GM18909 (cell line): ENCODE measurements around the gene LMNTD2.

ENCODE experiments used
- ATAC-seq: cut with Tn5 transposase; IDR thresholded peaks from one replicate; pipeline ENCODE4 v1.9.1; 2021; ENCODE audit warnings: mild to moderate bottlenecking; ENCODE audit not compliant: unreplicated experiment, poor library complexity

LMNTD2 gene

GRCh38 chr11:569158-569885 is 8.8 kb upstream of the LMNTD2 start:
- peak; percentile 3 for ATAC-seq

- ATAC-seq = peak; percentile 82
These were observed 8.0 kb upstream of the LMNTD2 start for GRCh38 chr11:568306-569157.

- peak; percentile 6 for ATAC-seq
These were observed 7.2 kb upstream of the LMNTD2 start for GRCh38 chr11:567629-568292.

GRCh38 chr11:567011-567628 is 6.6 kb upstream of the LMNTD2 start:
- no peak for ATAC-seq

- ATAC-seq = no peak
These were observed 5.5 kb upstream of the LMNTD2 start for GRCh38 chr11:565921-566509.

- ATAC-seq = no peak
These were observed 3.5 kb upstream of the LMNTD2 start for GRCh38 chr11:563812-564578.

GRCh38 chr11:563066-563811 is 2.7 kb upstream of the LMNTD2 start:
- ATAC-seq = no peak

- ATAC-seq = no peak
These were observed 1.6 kb upstream of the LMNTD2 start for GRCh38 chr11:562046-562645.

- ATAC-seq = peak; percentile 31
These were observed 838 bp upstream of the LMNTD2 start for GRCh38 chr11:561148-562003.

GRCh38 chr11:559712-560304 is 730 bp downstream of the LMNTD2 start:
- no peak for ATAC-seq

- ATAC-seq = no peak
These were observed 1.4 kb downstream of the LMNTD2 start for GRCh38 chr11:559020-559620.

GRCh38 chr11:558503-558902 is 2.0 kb downstream of the LMNTD2 start:
- ATAC-seq = no peak

- no peak for ATAC-seq
These were observed 3.0 kb downstream of the LMNTD2 start for GRCh38 chr11:557328-558132.

GRCh38 chr11:556662-557256 is 3.8 kb downstream of the LMNTD2 start:
- ATAC-seq = no peak

- ATAC-seq = no peak
These were observed 4.5 kb downstream of the LMNTD2 start for GRCh38 chr11:555780-556661.
